UCSD-AML1 (cell line): ENCODE data around the gene PERM1.
"Not testable (repeated sequence)": the region's sequence is repeated elsewhere in the genome, so short reads cannot be mapped to it uniquely, and the experiment has no call there.

ENCODE experiments used
- DNase-seq: peaks from one replicate; lab custom pipeline; 2025; ENCODE audit not compliant: unreplicated experiment; lab: John Stamatoyannopoulos, UW

The PERM1 gene

GRCh38 chr1:950881-951280 is 31.0 kb downstream of the PERM1 start:
- no peak for DNase-seq

- no peak for DNase-seq
These were observed 31.6 kb downstream of the PERM1 start for GRCh38 chr1:950268-950667.

- DNase-seq = no peak
These were observed 33.9 kb downstream of the PERM1 start for GRCh38 chr1:947958-948357.

GRCh38 chr1:946811-947210 is 35.1 kb downstream of the PERM1 start:
- DNase-seq = not testable (repeated sequence)

GRCh38 chr1:945688-946556 is 36.0 kb downstream of the PERM1 start:
- DNase-seq = no peak

GRCh38 chr1:944341-945325 is 37.3 kb downstream of the PERM1 start:
- DNase-seq = no peak

GRCh38 chr1:943545-944340 is 38.1 kb downstream of the PERM1 start:
- no peak for DNase-seq

GRCh38 chr1:942864-943533 is 38.9 kb downstream of the PERM1 start:
- DNase-seq = no peak

GRCh38 chr1:942411-942821 is 39.5 kb downstream of the PERM1 start:
- DNase-seq = no peak

GRCh38 chr1:941588-942383 is 40.1 kb downstream of the PERM1 start:
- DNase-seq = no peak

GRCh38 chr1:941015-941587 is 40.8 kb downstream of the PERM1 start:
- no peak for DNase-seq

GRCh38 chr1:940107-941014 is 41.5 kb downstream of the PERM1 start:
- DNase-seq = no peak

GRCh38 chr1:939511-940106 is 42.3 kb downstream of the PERM1 start:
- DNase-seq = no peak

- DNase-seq = no peak
These were observed 43.0 kb downstream of the PERM1 start for GRCh38 chr1:938711-939489.

GRCh38 chr1:938088-938683 is 43.7 kb downstream of the PERM1 start:
- DNase-seq = peak; percentile 52

- DNase-seq = no peak
These were observed 44.4 kb downstream of the PERM1 start for GRCh38 chr1:937521-937920.
